ENCODE data around the gene PARG. TPM values are rescaled to one million over a fixed set of nuclear protein-coding genes. Genes with fewer than 3 reads are reported as not detected.
A peak's percentile ranks its signal among the peaks of the same experiment; 100 is the strongest.
"Not testable (repeated sequence)": the region's sequence is repeated elsewhere in the genome, so short reads cannot be mapped to it uniquely, and the experiment has no call there.

Gene PARG
- total RNA-seq: 36.8 and 51.6 TPM in 2 replicates

- peak; percentile 60 for DNase-seq (ENCODE audit: low read depth)
Observed at GRCh38 chr10:49941447-49942338, at the start of gene PARG, which contains the start of gene TIMM23B. Gene PARG (minus strand): TSS chr10:49942027. CDS start chr10:49941725, 302 bp downstream. Gene TIMM23B (plus strand): TSS chr10:49942053. CDS start chr10:49942195, 142 bp downstream.

GRCh38 chr10:49988376-49988775 lies 46.5 kb upstream of the PARG start, which contains the start of gene AGAP6:
Gene AGAP6 (plus strand): TSS chr10:49988406. CDS start chr10:49988716, 310 bp downstream.
- not testable (repeated sequence) for DNase-seq (ENCODE audit: low read depth)

GRCh38 chr10:49987207-49987606 lies 45.4 kb upstream of the PARG start:
- DNase-seq (ENCODE audit: low read depth): not testable (repeated sequence)

- DNase-seq (ENCODE audit: low read depth): not testable (repeated sequence)
Observed at GRCh38 chr10:49977756-49978155, 35.9 kb upstream of the PARG start.

GRCh38 chr10:49972094-49972493 lies 30.3 kb upstream of the PARG start:
- DNase-seq (ENCODE audit: low read depth): not testable (repeated sequence)

GRCh38 chr10:49971466-49971865 lies 29.6 kb upstream of the PARG start:
- DNase-seq (ENCODE audit: low read depth): not testable (repeated sequence)

- DNase-seq (ENCODE audit: low read depth): not testable (repeated sequence)
Observed at GRCh38 chr10:49970331-49970857, 28.6 kb upstream of the PARG start.

GRCh38 chr10:49953122-49953521 lies 11.3 kb upstream of the PARG start:
- DNase-seq (ENCODE audit: low read depth): not testable (repeated sequence)

GRCh38 chr10:49952006-49952405 lies 10.2 kb upstream of the PARG start:
- DNase-seq (ENCODE audit: low read depth): not testable (repeated sequence)

GRCh38 chr10:49948737-49949136 lies 6.9 kb upstream of the PARG start:
- DNase-seq (ENCODE audit: low read depth): not testable (repeated sequence)

GRCh38 chr10:49948142-49948541 lies 6.3 kb upstream of the PARG start:
- not testable (repeated sequence) for DNase-seq (ENCODE audit: low read depth)

- not testable (repeated sequence) for DNase-seq (ENCODE audit: low read depth)
Observed at GRCh38 chr10:49943607-49944006, 1.8 kb upstream of the PARG start.

GRCh38 chr10:49942339-49942705 lies 495 bp upstream of the PARG start:
- DNase-seq (ENCODE audit: low read depth): peak; percentile 6

- DNase-seq (ENCODE audit: low read depth): not testable (repeated sequence)
Observed at GRCh38 chr10:49931959-49932728, 9.7 kb downstream of the PARG start.

- not testable (repeated sequence) for DNase-seq (ENCODE audit: low read depth)
Observed at GRCh38 chr10:49931276-49931675, 10.6 kb downstream of the PARG start.

- not testable (repeated sequence) for DNase-seq (ENCODE audit: low read depth)
Observed at GRCh38 chr10:49923572-49923971, 18.3 kb downstream of the PARG start.

GRCh38 chr10:49922041-49922440 lies 19.8 kb downstream of the PARG start:
- DNase-seq (ENCODE audit: low read depth): not testable (repeated sequence)

- not testable (repeated sequence) for DNase-seq (ENCODE audit: low read depth)
Observed at GRCh38 chr10:49917927-49918326, 23.9 kb downstream of the PARG start.

- not testable (repeated sequence) for DNase-seq (ENCODE audit: low read depth)
Observed at GRCh38 chr10:49916451-49916850, 25.4 kb downstream of the PARG start.

- not testable (repeated sequence) for DNase-seq (ENCODE audit: low read depth)
Observed at GRCh38 chr10:49910295-49910694, 31.5 kb downstream of the PARG start.

GRCh38 chr10:49908290-49909080 lies 33.3 kb downstream of the PARG start:
- not testable (repeated sequence) for DNase-seq (ENCODE audit: low read depth)

Data from renal cortical epithelial cell (primary cell).